NT2/D1 (cell line): ENCODE data around the gene PODXL.

Experiments used
- YY1 ChIP-seq: IDR thresholded peaks from 2 replicates; pipeline ENCODE4 v1.6.1; 2011; ENCODE audit not compliant: insufficient read length, insufficient read depth
- ZNF274 ChIP-seq: IDR thresholded peaks from 2 replicates; pipeline ENCODE4 v1.6.1; 2011; ENCODE audit warnings: mild to moderate bottlenecking, low read depth, low read length

DNA sequence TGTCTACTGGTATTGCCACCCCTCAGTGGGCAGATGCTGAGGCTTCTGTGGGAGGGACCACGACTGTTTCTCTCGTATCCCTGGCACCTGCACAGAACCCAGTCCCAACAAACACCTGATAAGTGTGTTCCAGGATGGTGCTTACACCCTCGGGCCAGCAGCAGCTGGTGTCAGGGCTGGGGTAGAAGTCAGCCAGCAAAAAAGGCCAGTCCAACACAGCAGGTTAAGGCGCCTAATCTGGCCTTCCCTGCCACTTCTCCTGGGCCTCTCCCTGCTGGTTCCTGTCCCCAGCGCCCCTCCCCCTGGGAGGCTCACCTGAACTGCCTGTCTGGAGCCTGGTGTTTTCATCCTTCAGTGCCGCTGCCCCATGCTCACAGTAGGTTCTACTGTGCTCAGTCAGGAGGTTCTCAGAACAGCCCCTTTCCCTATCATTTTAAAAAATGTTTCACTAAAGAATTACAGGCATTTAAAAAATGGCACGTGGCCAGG lies 20.0 kb downstream of the PODXL start:
- TF ChIP-seq YY1 (no peak), ZNF274 (no peak)
